HG02571 (cell line): ENCODE results near the gene ATL2.
"Not testable (repeated sequence)": the region's sequence is repeated elsewhere in the genome, so short reads cannot be mapped to it uniquely, and the experiment has no call there.

Experiments used
- ATAC-seq: cut with Tn5 transposase; IDR thresholded peaks from one replicate; pipeline ENCODE4 v1.9.1; 2021; ENCODE audit warnings: mild to moderate bottlenecking, moderate library complexity; ENCODE audit not compliant: unreplicated experiment

The ATL2 gene

GRCh38 chr2:38377050-38377828, at the start of gene ATL2:
Gene ATL2, minus strand, starts transcription at chr2:38377273. Its CDS starts 13 bp downstream, at chr2:38377260.
- peak; percentile 87 for ATAC-seq

GRCh38 chr2:38423763-38424162, 46.7 kb upstream of the ATL2 start:
- no peak for ATAC-seq

GRCh38 chr2:38421274-38422056, 44.4 kb upstream of the ATL2 start:
- ATAC-seq = no peak

- ATAC-seq = no peak
Measured at GRCh38 chr2:38419499-38419898, 42.4 kb upstream of the ATL2 start.

GRCh38 chr2:38418735-38419134, 41.7 kb upstream of the ATL2 start:
- ATAC-seq = no peak

- ATAC-seq = no peak
Measured at GRCh38 chr2:38417745-38418689, 40.9 kb upstream of the ATL2 start.

- ATAC-seq = no peak
Measured at GRCh38 chr2:38416296-38417036, 39.4 kb upstream of the ATL2 start.

GRCh38 chr2:38415728-38416291, 38.7 kb upstream of the ATL2 start:
- no peak for ATAC-seq

GRCh38 chr2:38415023-38415422, 38.0 kb upstream of the ATL2 start:
- no peak for ATAC-seq

- ATAC-seq = not testable (repeated sequence)
Measured at GRCh38 chr2:38412235-38412871, 35.3 kb upstream of the ATL2 start.

- ATAC-seq = peak; percentile 73
Measured at GRCh38 chr2:38409156-38410102, 32.4 kb upstream of the ATL2 start.

GRCh38 chr2:38407111-38407682, 30.1 kb upstream of the ATL2 start:
- no peak for ATAC-seq

- ATAC-seq = no peak
Measured at GRCh38 chr2:38406597-38407110, 29.6 kb upstream of the ATL2 start.

- no peak for ATAC-seq
Measured at GRCh38 chr2:38405917-38406596, 29.0 kb upstream of the ATL2 start.

- no peak for ATAC-seq
Measured at GRCh38 chr2:38400513-38400912, 23.4 kb upstream of the ATL2 start.

- no peak for ATAC-seq
Measured at GRCh38 chr2:38398739-38399138, 21.7 kb upstream of the ATL2 start.

GRCh38 chr2:38394903-38395341, 17.8 kb upstream of the ATL2 start:
- ATAC-seq = no peak
